Activated T-cell treated with anti-CD3 and anti-CD28 coated beads, Interleukin-2, amount 50 U/mL, for 24 hours (primary cell): ENCODE measurements around the gene C9orf50.

Source experiments
- DNase-seq: peaks from one replicate; pipeline ENCODE4 v3.0.0-alpha.2; 2020
- H3K27ac Mint-ChIP-seq: 2 replicates; pipeline ENCODE4 v1.8.0; 2020; ENCODE audit warnings: mild to moderate bottlenecking, mixed read lengths
- H3K27me3 Mint-ChIP-seq: 2 replicates; pipeline ENCODE4 v1.8.0; 2020; ENCODE audit warnings: mixed read lengths
- H3K36me3 Mint-ChIP-seq: 2 replicates; pipeline ENCODE4 v1.8.0; 2020; ENCODE audit warnings: low read depth, mixed read lengths
- H3K4me1 Mint-ChIP-seq: 2 replicates; pipeline ENCODE4 v1.8.0; 2020; ENCODE audit warnings: low read depth, mixed read lengths
- H3K4me3 Mint-ChIP-seq: 2 replicates; pipeline ENCODE4 v1.8.0; 2020; ENCODE audit warnings: mild to moderate bottlenecking, moderate library complexity, mixed read lengths
- H3K9me3 Mint-ChIP-seq: 2 replicates; pipeline ENCODE4 v1.8.0; 2020; ENCODE audit warnings: mixed read lengths

Gene C9orf50

DNA sequence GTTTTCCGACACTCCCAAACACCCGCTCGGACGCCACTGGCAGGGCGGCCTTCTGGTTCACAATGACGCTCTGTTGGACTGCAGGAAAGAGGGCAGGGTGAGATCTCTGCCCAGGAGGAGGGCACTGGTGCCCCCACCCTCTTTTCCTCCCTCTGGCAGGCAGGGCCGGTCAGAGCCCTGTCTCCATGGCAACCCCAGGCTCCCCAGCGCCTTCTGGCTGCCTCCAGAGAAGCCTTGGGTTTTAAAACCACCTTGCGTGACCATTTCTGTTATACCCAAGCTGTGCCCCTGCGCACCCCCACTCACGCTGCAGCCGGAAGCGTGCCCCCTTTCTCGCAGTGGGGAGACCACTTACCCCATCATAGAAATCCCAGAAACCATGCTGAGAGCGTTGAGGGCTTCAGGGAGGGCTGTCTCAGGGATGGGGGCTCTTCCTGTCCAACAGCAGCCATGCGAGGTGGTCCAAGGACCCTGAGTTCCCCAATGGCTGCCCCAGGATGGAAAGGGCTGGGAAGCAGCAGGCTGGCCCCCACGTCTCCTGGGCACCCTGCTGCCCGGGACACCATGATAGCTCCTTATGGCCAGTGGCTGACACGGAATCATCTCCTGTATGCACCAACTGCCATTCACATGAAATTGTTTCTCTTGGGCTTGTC, 7.3 kb downstream of the C9orf50 start:
- no peak overlapping the region for H3K4me3 Mint-ChIP-seq
- no peaks in the 10 kb centered on the region for H3K36me3 Mint-ChIP-seq
- no peak for DNase-seq
- H3K9me3 Mint-ChIP-seq = no peaks in the 10 kb centered on the region
- H3K27ac Mint-ChIP-seq = no peak overlapping the region
- peaks cover 19% of the 10 kb centered on the region for H3K4me1 Mint-ChIP-seq
- peaks cover 4% of the 10 kb centered on the region for H3K27me3 Mint-ChIP-seq

DNA sequence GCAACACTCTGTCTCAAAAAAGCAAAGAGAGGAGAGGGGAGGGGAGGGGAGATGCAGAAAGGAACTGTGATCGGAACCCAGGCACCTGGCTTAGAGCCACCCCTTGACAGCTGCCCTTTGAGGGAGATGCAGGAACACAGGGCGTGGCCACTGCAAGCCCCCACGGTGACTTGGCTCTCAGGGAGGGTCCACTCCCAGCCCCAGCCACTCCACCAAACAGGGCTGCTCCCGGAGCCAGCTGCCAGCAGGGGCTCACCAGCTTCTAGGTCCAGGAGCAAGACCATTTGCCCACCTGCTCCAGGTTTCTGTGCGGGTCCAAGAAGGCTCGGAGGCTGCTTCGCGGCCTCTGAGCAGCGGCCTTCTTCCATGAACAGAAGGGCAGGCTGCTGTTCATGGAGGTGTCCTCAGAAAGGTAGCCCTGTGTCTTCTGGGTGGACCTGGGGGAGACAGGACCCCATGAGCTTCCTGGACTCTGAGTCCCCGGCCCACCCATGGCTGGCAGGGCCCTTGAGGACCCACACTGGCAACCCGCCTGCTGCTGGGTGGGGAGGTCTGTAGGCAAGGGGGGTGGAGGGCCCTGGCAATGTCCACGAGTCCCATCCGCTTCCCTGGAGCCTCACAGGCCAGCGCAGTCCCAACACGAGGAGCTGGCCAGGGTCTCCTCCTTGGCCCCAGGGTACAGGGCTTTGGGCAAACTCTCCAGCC, 7.9 kb downstream of the C9orf50 start:
- Mint-ChIP-seq H3K4me1 (peaks cover 21% of the 10 kb centered on the region), H3K27me3 (peaks cover 2% of the 10 kb centered on the region), H3K9me3 (no peaks in the 10 kb centered on the region), H3K36me3 (no peaks in the 10 kb centered on the region), H3K4me3 (no peak overlapping the region), H3K27ac (no peak overlapping the region)
- no peak for DNase-seq

DNA sequence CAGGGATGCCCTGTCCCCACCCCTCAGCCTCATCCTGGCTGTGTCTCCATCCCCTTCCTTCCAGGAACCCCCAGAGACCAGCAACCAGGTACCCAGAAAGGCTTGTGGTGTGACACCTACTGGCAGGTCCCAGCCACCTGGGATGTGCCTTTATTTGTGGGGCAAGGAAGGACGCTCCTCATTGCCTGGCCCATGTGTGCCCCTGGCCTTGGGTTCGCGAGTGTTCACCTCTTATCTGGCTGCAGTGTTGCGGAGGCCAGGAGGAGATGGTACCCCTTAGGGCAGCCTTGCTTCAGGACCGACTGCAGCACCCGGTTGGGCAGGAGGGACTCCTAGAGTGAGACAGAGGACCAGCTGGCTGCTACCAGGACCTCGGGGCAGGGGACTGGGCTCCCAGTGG, 8.8 kb downstream of the C9orf50 start:
- peaks cover 2% of the 10 kb centered on the region for H3K27me3 Mint-ChIP-seq

DNA sequence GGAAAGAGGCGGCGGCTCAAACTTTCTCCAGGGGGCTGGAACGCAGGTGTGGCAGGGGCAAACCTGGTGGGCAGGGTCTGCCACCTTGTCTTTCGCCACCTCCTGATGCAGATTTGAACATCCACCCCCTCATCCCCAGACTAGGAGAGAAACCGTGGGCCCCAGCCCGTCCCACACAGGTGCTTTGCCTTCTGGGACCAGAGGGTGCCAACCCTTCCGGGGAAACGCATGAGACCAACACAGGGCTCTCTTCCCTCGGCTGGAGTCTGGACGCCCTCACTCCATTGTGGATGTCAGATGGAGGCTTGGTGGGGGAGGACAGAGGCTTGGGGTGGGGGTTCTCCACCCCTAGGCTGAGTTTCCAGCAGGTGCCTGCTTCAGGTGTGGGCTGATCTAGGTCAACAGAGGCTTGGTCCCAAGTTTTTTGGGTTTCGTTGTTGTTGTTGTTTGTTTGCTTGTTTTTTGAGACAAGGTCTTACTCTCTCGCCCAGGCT, 9.5 kb downstream of the C9orf50 start:
- H3K4me3 Mint-ChIP-seq = peak overlapping the region; percentile 67
- peaks cover 2% of the 10 kb centered on the region for H3K27me3 Mint-ChIP-seq
- H3K4me1 Mint-ChIP-seq = peaks cover 29% of the 10 kb centered on the region
- H3K36me3 Mint-ChIP-seq = no peaks in the 10 kb centered on the region
- H3K27ac Mint-ChIP-seq = peak overlapping the region; percentile 71
- DNase-seq = no peak
- H3K9me3 Mint-ChIP-seq = no peaks in the 10 kb centered on the region

More for the DNA sequence above, 8.8 kb downstream of the C9orf50 start:
- H3K27ac Mint-ChIP-seq = no peak overlapping the region
- no peak overlapping the region for H3K4me3 Mint-ChIP-seq
- peaks cover 28% of the 10 kb centered on the region for H3K4me1 Mint-ChIP-seq
- H3K36me3 Mint-ChIP-seq = no peaks in the 10 kb centered on the region
- H3K9me3 Mint-ChIP-seq = no peaks in the 10 kb centered on the region
- DNase-seq = no peak

DNA sequence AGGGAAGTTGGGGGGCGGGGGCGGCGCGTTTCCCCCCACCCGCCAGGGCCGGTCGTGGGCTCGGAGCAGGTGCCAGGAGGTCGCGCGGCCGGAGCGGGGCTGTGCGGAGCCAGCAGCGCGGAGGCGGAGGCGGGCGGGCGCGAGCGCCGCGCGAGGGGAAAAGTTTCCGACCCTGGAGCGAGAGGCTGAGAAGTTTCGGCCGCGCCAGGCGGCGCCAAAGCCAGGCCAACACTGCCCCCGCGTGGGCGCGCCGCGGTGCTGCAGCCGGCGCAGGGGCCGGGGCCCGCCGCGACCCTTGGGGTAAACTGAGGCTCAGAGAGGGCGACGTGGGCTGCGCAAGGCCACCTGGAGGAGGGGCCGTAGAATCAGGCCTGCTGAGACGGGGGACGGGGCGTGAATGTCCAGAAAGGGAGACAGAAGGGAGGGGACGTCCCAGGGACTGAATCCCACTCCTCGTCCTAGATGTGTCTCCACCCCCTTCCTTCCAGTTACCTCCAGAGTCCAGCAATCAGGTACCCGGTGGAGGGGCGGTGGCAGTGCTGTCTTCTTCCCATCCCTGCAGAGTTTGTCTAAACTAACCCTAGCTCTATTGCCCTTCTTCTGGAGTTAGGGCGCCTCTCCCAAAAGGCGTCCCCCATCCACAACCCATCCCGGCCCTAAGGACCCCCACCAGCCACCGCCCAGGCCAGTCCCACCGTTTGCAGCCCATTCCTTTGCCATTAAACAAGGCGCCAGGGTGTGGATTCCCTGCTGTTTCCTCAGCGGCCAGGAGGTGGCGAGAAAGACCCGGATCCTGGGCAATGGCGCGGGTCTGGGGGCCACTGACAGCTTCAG, 10.2 kb downstream of the C9orf50 start:
- Mint-ChIP-seq H3K4me3 (peak overlapping the region; percentile 67), H3K27me3 (peaks cover 2% of the 10 kb centered on the region), H3K9me3 (no peaks in the 10 kb centered on the region), H3K27ac (peak overlapping the region; percentile 71), H3K36me3 (no peaks in the 10 kb centered on the region), H3K4me1 (peaks cover 31% of the 10 kb centered on the region)
- DNase-seq = peak; percentile 85

DNA sequence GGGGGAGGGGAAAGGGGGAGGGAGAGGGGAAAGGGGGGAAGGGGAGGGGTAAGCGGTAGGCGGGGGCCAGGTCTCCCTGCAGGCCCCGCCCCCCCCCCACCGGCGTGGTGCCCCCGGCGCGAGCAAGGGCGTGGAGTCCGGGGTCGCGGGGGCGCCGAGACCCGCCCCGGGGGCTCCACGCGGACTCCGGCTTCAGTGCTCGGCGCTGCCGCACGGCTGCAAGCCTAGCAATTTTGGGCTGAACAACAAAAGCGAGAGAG, 10.8 kb downstream of the C9orf50 start:
- Mint-ChIP-seq H3K4me1 (peaks cover 33% of the 10 kb centered on the region), H3K36me3 (no peaks in the 10 kb centered on the region), H3K27ac (no peak overlapping the region), H3K27me3 (peaks cover 2% of the 10 kb centered on the region), H3K4me3 (peak overlapping the region; percentile 67), H3K9me3 (no peaks in the 10 kb centered on the region)
- DNase-seq = no peak

DNA sequence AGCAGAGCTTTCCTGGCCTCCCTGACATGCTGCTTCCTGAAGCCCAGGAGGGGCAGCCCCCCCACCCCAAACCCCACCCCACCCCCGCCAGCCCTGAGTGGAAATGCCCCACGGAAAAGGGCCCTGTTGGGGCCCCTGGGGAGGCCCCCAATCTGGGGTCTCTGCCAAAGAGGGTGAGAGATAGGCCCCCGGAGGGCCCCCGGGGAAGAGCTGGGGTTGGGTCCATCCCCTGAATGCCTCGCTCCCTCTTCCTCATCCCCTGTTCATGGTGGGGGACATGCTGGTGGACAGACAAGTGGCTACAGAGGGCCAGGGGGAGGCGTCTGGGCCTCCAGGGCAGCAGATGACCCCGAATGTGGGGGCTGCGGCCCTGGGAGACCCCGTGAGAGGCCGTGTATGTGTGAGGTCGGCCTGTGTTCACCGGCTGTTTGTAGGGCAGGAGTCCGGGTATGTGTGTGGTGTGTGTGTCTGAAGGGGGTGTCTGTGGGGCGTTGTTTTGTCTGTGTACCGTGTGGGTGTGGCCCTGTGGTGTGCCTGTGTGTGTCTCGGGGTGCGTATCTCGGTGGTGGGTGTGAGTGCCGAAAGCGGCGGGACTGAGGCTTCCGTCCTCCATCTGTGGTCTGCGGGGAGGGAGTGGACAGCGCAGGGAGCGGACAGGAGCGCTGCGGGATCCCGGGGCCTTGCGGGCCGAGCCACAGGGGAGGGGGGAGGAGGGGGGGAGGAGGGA, 11.3 kb downstream of the C9orf50 start:
- H3K4me3 Mint-ChIP-seq = peak overlapping the region; percentile 79

DNA sequence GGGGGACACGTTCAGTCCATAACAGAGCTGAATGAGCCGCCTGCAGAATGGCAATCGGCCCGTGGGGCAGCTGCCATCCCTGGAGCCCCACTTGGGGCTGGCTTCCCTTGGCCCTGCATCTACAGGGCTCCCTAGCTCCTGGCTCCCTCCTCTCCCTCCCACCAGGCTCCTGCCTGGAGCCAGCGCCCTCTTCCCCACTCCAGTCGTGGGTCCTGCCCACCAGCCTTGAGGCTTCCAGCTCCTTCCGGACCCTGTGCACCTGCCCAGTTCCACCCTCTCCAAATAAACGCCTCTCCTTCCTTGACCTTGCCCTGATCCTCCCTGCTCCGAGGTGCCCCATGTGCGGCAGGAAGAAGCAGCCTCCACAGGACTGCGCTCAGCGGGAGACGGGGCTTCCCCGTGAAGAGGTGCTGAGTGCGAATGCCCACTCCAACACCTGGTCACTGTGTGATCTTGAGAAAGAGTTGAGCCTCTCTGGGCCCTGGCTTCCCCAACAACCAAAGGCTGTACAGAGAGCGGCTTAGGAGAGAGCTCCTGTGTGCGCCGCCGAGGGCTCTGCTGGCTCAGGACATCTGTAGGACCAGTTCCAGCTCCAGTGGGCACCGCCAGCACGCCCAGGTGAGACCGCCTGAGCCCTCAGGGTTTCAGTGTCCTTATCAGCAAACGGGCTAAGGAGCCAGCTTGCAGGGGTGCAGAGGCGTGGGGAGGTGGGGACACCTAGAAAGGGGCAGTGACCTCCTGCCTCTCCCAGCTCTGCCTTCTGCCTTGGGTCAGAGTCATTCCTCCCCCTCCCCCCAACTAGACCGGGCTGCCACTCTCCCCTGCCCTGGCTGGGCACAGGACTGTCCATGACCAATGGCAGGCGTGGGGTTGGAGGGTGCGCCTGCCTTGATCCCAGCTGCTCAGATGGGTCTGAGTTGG, 12.1 kb downstream of the C9orf50 start:
- Mint-ChIP-seq H3K27me3 (peaks cover 2% of the 10 kb centered on the region), H3K36me3 (no peaks in the 10 kb centered on the region), H3K27ac (no peak overlapping the region), H3K9me3 (no peaks in the 10 kb centered on the region), H3K4me1 (peaks cover 39% of the 10 kb centered on the region), H3K4me3 (no peak overlapping the region)
- no peak for DNase-seq

More for the DNA sequence above, 11.3 kb downstream of the C9orf50 start:
- H3K36me3 Mint-ChIP-seq = no peaks in the 10 kb centered on the region
- peaks cover 2% of the 10 kb centered on the region for H3K27me3 Mint-ChIP-seq
- no peaks in the 10 kb centered on the region for H3K9me3 Mint-ChIP-seq
- H3K27ac Mint-ChIP-seq = peak overlapping the region; percentile 87
- H3K4me1 Mint-ChIP-seq = peaks cover 36% of the 10 kb centered on the region
- peak; percentile 68 for DNase-seq

DNA sequence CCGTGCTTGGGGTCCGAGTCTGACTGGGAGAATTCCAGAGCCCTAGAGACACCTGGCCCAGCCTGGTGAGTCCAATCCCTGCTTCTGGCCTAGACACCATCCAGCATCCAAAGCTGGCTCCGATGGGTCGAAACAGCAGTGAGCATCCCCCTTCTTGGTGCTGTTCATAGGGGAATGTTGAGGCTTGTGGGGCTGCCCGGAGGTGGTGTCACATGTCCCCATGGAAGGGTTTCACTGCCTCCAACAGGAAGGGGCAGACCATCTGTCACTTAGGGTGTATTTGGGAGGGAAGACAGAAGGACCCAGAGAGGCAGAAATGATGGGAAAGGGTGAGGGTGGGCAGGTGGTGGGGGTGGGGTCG, 13.9 kb downstream of the C9orf50 start:
- H3K27ac Mint-ChIP-seq = peak overlapping the region; percentile 18
- DNase-seq = no peak
- H3K4me1 Mint-ChIP-seq = peaks cover 45% of the 10 kb centered on the region
- no peaks in the 10 kb centered on the region for H3K36me3 Mint-ChIP-seq
- no peak overlapping the region for H3K4me3 Mint-ChIP-seq
- no peaks in the 10 kb centered on the region for H3K9me3 Mint-ChIP-seq
- H3K27me3 Mint-ChIP-seq = no peaks in the 10 kb centered on the region

DNA sequence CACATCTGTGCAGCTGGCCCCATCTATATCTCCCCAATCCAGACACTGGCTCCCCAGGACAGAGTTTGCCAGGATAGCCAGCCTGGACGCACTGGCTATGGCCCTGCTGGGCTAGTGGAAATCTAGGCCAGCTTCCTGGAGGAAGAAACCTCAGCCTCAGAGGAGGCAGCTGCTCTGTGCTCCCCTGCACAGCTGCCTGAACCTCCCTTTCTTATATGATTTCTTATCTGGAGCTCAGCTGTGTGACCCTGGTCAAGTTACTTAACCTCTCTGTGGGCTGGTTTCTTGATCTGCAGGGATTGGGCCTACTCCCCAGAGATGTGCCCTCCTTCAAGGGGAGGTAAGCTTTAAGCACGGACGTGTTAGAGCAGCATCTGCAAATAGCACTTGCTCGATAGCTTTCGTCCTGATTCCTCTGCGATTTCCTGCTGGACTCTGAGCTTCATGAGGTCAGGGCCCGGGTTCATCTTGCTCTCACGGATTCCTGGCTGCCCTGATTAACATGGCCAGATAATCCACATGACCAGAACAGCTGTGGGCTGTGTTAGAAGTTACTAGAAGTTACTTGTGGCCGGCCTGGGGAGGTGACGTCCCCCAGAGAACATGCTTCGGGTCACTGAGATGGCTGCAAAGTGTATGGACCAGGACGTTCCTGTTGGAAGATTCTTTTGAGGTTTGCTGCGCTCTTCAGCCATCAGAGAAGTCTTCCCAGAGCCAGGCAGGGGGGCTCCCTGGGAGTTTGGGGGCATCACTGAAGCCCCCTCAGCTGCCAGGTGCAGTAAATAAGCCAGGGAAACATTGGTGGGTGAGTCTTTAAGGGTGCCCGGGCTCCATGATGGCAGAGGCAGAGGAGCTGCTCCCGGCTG, 14.5 kb downstream of the C9orf50 start:
- DNase-seq = no peak
- no peaks in the 10 kb centered on the region for H3K36me3 Mint-ChIP-seq
- no peak overlapping the region for H3K4me3 Mint-ChIP-seq
- H3K9me3 Mint-ChIP-seq = no peaks in the 10 kb centered on the region
- H3K4me1 Mint-ChIP-seq = peaks cover 43% of the 10 kb centered on the region
- no peaks in the 10 kb centered on the region for H3K27me3 Mint-ChIP-seq
- H3K27ac Mint-ChIP-seq = no peak overlapping the region

DNA sequence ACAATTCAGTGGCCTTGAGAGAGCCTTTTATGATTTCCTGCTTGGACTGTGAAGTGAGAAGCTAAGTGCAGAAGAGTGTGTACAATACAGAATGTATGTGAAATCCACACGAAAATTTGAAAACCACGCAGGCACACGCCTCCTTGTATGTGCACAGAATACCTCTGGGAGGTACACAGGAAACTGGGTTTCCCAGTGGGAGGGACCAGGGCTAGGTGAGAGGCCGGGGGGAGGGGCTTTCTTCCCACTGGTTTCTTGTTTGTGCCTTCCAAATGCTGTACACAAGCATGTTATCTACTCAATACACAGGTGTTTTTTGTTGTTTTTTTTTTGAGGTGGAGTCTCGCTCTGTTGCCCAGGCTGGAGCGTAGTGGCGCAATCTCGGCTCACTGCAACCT, 16.1 kb downstream of the C9orf50 start:
- no peak for DNase-seq
- Mint-ChIP-seq H3K9me3 (no peaks in the 10 kb centered on the region), H3K4me3 (no peak overlapping the region), H3K27me3 (no peaks in the 10 kb centered on the region), H3K4me1 (peaks cover 33% of the 10 kb centered on the region), H3K27ac (no peak overlapping the region), H3K36me3 (no peaks in the 10 kb centered on the region)

DNA sequence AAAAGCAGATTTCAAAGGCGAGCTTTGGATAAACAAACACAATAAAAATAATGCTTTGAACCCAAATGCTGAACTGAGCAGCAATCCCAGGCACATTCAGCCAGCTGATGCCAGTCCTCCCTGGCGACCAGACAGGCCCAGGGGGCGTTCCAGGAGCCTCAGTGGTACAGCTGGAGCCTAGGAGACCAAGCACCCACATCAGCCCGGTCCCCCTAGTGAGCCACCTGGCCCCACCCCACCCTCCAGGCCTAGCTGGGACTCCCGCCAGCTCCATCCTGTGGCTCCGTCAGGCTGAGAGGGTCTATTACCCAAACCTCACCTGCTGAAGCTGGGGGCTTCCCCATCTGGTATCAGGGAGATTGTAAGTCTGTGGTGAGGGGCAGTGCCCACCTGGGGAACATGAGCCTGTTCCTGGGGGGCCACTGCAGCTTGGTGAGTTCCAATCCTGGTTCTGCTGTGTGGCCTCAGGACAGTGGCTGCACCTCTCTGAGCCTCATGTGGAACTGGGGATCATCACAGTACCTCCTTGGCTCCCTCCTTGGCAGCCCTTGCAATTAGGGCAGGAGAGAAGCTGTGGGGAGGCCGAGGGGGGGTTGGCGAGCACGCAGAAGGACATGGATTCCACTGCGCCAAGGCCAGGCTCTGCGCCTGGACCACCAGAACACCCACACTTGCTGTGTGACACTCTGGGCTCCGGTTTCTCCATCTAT, 16.7 kb downstream of the C9orf50 start:
- DNase-seq = no peak
- Mint-ChIP-seq H3K9me3 (no peaks in the 10 kb centered on the region), H3K36me3 (no peaks in the 10 kb centered on the region), H3K4me3 (no peak overlapping the region), H3K4me1 (peaks cover 30% of the 10 kb centered on the region), H3K27me3 (no peaks in the 10 kb centered on the region), H3K27ac (no peak overlapping the region)
